HepG2 (cell line): ENCODE results near the gene PRSS38. TPM values are rescaled to one million over a fixed set of nuclear protein-coding genes. Genes with fewer than 3 reads are reported as not detected.

ENCODE experiments used
- DNMT1 ChIP-seq: sonication (generic); formaldehyde crosslinking; IDR thresholded peaks from 2 replicates; pipeline ENCODE4 v1.5.1; 2020; ENCODE audit warnings: mild to moderate bottlenecking, missing genetic modification reagents
- FOXA1 ChIP-seq, 2 experiments: fragments of 450-650 bp in 1 of 2; sonication (generic) in 1 of 2; formaldehyde crosslinking in 1 of 2; IDR thresholded peaks; 2 replicates each; pipeline versions ENCODE4 v1.4.0 to v1.6.1; 2016 to 2020; ENCODE audit warnings: missing genetic modification reagents in 1 of 2
- GLI4 ChIP-seq: sonication (generic); formaldehyde crosslinking; IDR thresholded peaks from 2 replicates; pipeline ENCODE4 v1.5.1; 2020; ENCODE audit warnings: missing genetic modification reagents, mild to moderate bottlenecking, moderate library complexity, borderline replicate concordance
- HNRNPLL ChIP-seq: fragments of 200-400 bp; formaldehyde crosslinking; IDR thresholded peaks from 2 replicates; pipeline ENCODE4 v1.6.1; 2017; ENCODE audit warnings: mild to moderate bottlenecking, low read depth, low read length; ENCODE audit not compliant: poor library complexity, severe bottlenecking
- KDM5B ChIP-seq: sonication (generic); formaldehyde crosslinking; IDR thresholded peaks from 2 replicates; pipeline ENCODE4 v1.4.0; 2020; ENCODE audit warnings: missing genetic modification reagents, mild to moderate bottlenecking, borderline replicate concordance
- KMT2A ChIP-seq: sonication (generic); formaldehyde crosslinking; IDR thresholded peaks from 2 replicates; pipeline ENCODE4 v1.4.0; 2020; ENCODE audit warnings: missing genetic modification reagents
- MAX ChIP-seq: IDR thresholded peaks from 2 replicates; pipeline ENCODE4 v1.6.1; 2012; ENCODE audit warnings: inconsistent platforms
- MIER2 ChIP-seq: IDR thresholded peaks from 2 replicates; pipeline ENCODE4 v1.6.1; 2016; ENCODE audit warnings: missing biosample characterization, missing genetic modification reagents
- NFE2L1 ChIP-seq: sonication (generic); formaldehyde crosslinking; IDR thresholded peaks from 2 replicates; pipeline ENCODE4 v1.4.0; 2020; ENCODE audit warnings: missing genetic modification reagents, mild to moderate bottlenecking, borderline replicate concordance
- SAP130 ChIP-seq: IDR thresholded peaks from 2 replicates; pipeline ENCODE4 v1.6.1; 2016; ENCODE audit warnings: low read depth
- TOE1 ChIP-seq: sonication (generic); formaldehyde crosslinking; IDR thresholded peaks from 2 replicates; pipeline ENCODE4 v1.4.0; 2020; ENCODE audit warnings: mild to moderate bottlenecking, missing genetic modification reagents
- ZNF264 ChIP-seq: sonication (generic); formaldehyde crosslinking; IDR thresholded peaks from 2 replicates; pipeline ENCODE4 v1.4.0; 2020; ENCODE audit warnings: missing genetic modification reagents
- ZNF383 ChIP-seq: sonication (generic); formaldehyde crosslinking; IDR thresholded peaks from 2 replicates; pipeline ENCODE4 v1.4.0; 2020; ENCODE audit warnings: missing genetic modification reagents, mild to moderate bottlenecking, borderline replicate concordance
- ZNF430 ChIP-seq: sonication (generic); formaldehyde crosslinking; IDR thresholded peaks from 2 replicates; pipeline ENCODE4 v1.9.0; 2021; ENCODE audit warnings: mild to moderate bottlenecking, missing genetic modification reagents
- ZNF567 ChIP-seq: sonication (generic); formaldehyde crosslinking; IDR thresholded peaks from 2 replicates; pipeline ENCODE4 v1.8.1; 2023; ENCODE audit warnings: mild to moderate bottlenecking, missing genetic modification reagents, borderline replicate concordance
- ZNF713 ChIP-seq: sonication (generic); formaldehyde crosslinking; IDR thresholded peaks from 2 replicates; pipeline ENCODE4 v1.4.0; 2020; ENCODE audit warnings: mild to moderate bottlenecking, missing genetic modification reagents
- ZNF772 ChIP-seq: sonication (generic); formaldehyde crosslinking; IDR thresholded peaks from 2 replicates; pipeline ENCODE4 v1.5.0; 2020; ENCODE audit warnings: mild to moderate bottlenecking, missing genetic modification reagents
- ZNF792 ChIP-seq: IDR thresholded peaks from 2 replicates; pipeline ENCODE4 v1.6.1; 2016
- ZNF83 ChIP-seq: sonication (generic); formaldehyde crosslinking; IDR thresholded peaks from 2 replicates; pipeline ENCODE4 v1.4.0; 2020; ENCODE audit warnings: missing genetic modification reagents, mild to moderate bottlenecking, borderline replicate concordance
- polyA plus RNA-seq, 8 experiments: library from polyadenylated mRNA; depleted of rRNA in 3 of 8; stranded (reverse) in 7 of 8; unstranded in 1 of 8; fragments of >200 nt; fragmentation: Illumina TruSeq in 4 of 8; extraction: Trizol in 4 of 8; gene quantifications; 2 replicates each; pipeline versions ENCODE4 v1.2.1 to v1.2.3, GENCODE V29; 2011 to 2016; ENCODE audit warnings: low read depth in 4 of 8, missing spikeins in 1 of 8, mixed read lengths in 1 of 8; ENCODE audit not compliant: insufficient read depth in 1 of 8
- total RNA-seq, 5 experiments: library from RNA; depleted of rRNA; stranded (reverse); fragments of >200 nt; fragmentation: Illumina TruSeq; extraction: Trizol; gene quantifications; 2 replicates each; pipeline ENCODE4 v1.2.3, GENCODE V29; 2016; ENCODE audit warnings: low read depth in 1 of 5
- TF ChIP-seq, protein P1 (sequence below): sonication (generic); formaldehyde crosslinking; IDR thresholded peaks from one replicate; pipeline ENCODE4 v1.5.1; 2020; ENCODE audit warnings: mild to moderate bottlenecking, missing genetic modification reagents; ENCODE audit errors: not compliant biosample characterization
- TF ChIP-seq, protein P2 (sequence below): sonication (generic); formaldehyde crosslinking; IDR thresholded peaks from 2 replicates; pipeline ENCODE4 v1.4.0; 2020; ENCODE audit warnings: missing genetic modification reagents

PRSS38 gene
- total and polyA plus RNA-seq, 2 of the 13 experiments (the other 11 are each of a cell fraction or from before 2014, with no cell fraction given) = not detected

DNA sequence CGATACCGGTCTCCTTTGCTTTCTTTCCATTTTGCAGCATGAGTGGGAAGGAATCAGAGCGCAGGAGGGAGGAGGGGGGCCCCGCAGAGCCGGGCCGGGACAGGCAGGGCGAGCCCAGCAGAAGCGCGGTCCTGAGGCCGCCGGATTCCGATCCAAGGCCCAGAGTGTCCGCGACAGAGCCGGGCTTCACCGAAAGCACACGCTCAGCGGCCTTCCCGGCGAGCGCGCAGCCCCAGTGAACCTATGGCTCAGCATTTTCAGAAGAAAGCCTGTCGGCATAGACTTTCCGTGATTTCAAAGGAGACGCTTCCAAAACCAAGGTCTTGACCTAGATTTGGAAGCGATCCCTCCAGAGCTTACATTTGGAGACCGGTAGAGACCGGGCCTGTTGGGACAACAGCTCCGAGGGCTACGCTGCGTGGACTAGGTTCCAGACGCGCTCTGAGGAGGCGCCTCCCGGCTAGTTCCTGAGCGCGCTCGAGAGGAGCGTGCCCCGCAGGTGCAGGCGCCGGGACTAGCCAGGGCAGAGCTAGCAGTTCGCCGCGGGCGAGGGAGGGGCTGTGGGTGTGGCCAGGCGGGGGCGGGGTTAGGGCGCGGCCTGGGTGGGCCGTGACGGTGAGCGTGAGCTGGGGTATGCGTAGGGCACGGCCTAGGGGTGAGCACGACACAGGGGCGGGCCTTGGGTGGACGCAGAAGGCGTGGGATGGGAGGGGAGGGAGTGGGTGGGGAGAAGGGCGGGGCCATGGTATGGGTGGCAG lies 27.8 kb upstream of the PRSS38 start (continued):
- TF ChIP-seq, protein P1, sequence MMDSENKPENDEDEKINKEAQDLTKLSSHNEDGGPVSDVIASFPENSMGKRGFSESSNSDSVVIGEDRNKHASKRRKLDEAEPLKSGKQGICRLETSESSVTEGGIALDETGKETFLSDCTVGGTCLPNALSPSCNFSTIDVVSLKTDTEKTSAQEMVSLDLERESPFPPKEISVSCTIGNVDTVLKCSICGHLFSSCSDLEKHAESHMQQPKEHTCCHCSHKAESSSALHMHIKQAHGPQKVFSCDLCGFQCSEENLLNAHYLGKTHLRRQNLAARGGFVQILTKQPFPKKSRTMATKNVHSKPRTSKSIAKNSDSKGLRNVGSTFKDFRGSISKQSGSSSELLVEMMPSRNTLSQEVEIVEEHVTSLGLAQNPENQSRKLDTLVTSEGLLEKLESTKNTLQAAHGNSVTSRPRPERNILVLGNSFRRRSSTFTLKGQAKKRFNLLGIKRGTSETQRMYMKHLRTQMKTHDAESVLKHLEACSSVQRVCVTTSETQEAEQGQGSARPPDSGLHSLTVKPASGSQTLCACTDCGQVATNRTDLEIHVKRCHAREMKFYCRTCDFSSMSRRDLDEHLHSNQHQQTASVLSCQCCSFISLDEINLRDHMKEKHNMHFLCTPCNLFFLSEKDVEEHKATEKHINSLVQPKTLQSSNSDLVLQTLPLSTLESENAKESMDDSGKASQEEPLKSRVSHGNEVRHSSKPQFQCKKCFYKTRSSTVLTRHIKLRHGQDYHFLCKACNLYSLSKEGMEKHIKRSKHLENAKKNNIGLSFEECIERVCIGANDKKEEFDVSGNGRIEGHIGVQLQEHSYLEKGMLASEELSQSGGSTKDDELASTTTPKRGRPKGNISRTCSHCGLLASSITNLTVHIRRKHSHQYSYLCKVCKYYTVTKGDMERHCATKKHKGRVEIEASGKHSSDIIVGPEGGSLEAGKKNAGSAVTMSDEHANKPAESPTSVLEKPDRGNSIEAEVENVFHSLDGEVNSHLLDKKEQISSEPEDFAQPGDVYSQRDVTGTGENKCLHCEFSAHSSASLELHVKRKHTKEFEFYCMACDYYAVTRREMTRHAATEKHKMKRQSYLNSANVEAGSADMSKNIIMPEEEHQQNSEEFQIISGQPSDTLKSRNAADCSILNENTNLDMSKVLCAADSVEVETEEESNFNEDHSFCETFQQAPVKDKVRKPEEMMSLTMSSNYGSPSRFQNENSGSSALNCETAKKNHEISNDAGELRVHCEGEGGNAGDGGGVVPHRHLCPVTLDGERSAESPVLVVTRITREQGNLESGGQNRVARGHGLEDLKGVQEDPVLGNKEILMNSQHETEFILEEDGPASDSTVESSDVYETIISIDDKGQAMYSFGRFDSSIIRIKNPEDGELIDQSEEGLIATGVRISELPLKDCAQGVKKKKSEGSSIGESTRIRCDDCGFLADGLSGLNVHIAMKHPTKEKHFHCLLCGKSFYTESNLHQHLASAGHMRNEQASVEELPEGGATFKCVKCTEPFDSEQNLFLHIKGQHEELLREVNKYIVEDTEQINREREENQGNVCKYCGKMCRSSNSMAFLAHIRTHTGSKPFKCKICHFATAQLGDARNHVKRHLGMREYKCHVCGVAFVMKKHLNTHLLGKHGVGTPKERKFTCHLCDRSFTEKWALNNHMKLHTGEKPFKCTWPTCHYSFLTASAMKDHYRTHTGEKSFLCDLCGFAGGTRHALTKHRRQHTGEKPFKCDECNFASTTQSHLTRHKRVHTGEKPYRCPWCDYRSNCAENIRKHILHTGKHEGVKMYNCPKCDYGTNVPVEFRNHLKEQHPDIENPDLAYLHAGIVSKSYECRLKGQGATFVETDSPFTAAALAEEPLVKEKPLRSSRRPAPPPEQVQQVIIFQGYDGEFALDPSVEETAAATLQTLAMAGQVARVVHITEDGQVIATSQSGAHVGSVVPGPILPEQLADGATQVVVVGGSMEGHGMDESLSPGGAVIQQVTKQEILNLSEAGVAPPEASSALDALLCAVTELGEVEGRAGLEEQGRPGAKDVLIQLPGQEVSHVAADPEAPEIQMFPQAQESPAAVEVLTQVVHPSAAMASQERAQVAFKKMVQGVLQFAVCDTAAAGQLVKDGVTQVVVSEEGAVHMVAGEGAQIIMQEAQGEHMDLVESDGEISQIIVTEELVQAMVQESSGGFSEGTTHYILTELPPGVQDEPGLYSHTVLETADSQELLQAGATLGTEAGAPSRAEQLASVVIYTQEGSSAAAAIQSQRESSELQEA (CRISPR knock-in tag) = no peak
- TF ChIP-seq GLI4 (CRISPR knock-in tag) (no peak), KMT2A (CRISPR knock-in tag) (peak; percentile 22; the same call in 1 of the 2 replicates), MAX (peak; percentile 39; the same call in 1 of the 2 replicates), ZNF567 (CRISPR knock-in tag) (no peak), ZNF83 (CRISPR knock-in tag) (no peak), ZNF792 (CRISPR knock-in tag) (peak; percentile 89; the same call in 1 of the 2 replicates), ZNF264 (CRISPR knock-in tag) (no peak), ZNF772 (CRISPR knock-in tag) (no peak), SAP130 (CRISPR knock-in tag) (peak; percentile 43), HNRNPLL (peak; percentile 29), MIER2 (CRISPR knock-in tag) (no peak), ZNF383 (CRISPR knock-in tag) (0 out of 2 replicates have a peak, but pooled peaks have one; percentile 48), NFE2L1 (CRISPR knock-in tag) (no peak), KDM5B (CRISPR knock-in tag) (no peak), ZNF713 (CRISPR knock-in tag) (no peak), TOE1 (CRISPR knock-in tag) (no peak), ZNF430 (no peak), DNMT1 (CRISPR knock-in tag) (no peak), FOXA1 (IDR thresholded peaks at IDR 0.05) (no peak), FOXA1 (CRISPR knock-in tag; IDR thresholded peaks at IDR 0.05) (no peak)
- TF ChIP-seq, protein P2, sequence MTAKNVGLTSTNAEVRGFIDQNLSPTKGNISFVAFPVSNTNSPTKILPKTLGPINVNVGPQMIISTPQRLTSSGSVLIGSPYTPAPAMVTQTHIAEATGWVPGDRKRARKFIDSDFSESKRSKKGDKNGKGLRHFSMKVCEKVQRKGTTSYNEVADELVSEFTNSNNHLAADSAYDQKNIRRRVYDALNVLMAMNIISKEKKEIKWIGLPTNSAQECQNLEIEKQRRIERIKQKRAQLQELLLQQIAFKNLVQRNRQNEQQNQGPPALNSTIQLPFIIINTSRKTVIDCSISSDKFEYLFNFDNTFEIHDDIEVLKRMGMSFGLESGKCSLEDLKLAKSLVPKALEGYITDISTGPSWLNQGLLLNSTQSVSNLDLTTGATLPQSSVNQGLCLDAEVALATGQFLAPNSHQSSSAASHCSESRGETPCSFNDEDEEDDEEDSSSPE (CRISPR knock-in tag) = no peak
